SH-SY5Y (cell line): ENCODE results near the gene GRIA1.

Experiments used
- GATA2 ChIP-seq: IDR thresholded peaks from 2 replicates; pipeline ENCODE4 v1.6.1; 2011; ENCODE audit warnings: mild to moderate bottlenecking, low read depth, low read length
- GATA3 ChIP-seq: IDR thresholded peaks from 2 replicates; pipeline ENCODE4 v1.6.1; 2011; ENCODE audit warnings: low read depth, mild to moderate bottlenecking, low read length, moderate library complexity

The GRIA1 gene

DNA sequence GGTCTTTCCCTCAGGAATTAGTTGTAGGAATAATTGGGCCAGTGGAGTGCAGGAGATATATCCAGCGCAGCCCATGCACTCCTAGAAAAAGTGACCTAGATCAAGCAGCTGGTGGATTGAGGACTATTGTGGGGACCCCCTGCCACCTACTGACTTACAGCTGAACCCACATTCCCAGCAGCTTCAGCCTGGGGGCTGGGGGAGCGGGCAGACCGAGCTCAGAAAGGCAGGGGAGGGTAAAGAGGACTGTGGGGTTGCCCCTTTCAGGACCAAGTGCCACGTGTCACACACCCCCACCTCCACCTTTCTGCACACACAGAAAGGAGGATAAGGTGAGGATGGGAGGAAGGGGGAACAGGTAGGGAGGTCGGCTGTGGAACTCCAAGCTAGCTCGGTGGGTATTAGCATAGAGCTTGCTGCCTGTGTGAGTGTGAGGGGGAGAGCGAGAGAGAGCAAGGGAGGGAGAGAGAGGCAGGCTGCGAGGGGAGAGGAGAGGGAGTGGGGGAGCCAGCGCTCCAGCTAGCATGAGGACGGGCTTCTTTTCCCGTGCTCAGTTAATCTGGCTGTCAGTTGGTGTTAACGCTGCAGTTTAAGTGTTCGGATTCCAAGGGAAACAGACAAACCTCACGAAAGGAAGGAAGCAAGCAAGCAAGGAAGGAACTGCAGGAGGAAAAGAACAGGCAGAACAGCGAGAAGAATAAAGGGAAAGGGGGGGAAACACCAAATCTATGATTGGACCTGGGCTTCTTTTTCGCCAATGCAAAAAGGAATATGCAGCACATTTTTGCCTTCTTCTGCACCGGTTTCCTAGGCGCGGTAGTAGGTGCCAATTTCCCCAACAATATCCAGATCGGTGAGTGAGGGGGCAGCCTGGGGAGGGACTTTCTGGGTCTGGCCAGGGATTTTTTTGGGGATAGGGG, at the start of gene GRIA1:
GRIA1 (plus strand) TSS at position 553 of the 920 bp plus-strand sequence.
- TF ChIP-seq GATA2, result no peak
- TF ChIP-seq GATA3, result no peak

DNA sequence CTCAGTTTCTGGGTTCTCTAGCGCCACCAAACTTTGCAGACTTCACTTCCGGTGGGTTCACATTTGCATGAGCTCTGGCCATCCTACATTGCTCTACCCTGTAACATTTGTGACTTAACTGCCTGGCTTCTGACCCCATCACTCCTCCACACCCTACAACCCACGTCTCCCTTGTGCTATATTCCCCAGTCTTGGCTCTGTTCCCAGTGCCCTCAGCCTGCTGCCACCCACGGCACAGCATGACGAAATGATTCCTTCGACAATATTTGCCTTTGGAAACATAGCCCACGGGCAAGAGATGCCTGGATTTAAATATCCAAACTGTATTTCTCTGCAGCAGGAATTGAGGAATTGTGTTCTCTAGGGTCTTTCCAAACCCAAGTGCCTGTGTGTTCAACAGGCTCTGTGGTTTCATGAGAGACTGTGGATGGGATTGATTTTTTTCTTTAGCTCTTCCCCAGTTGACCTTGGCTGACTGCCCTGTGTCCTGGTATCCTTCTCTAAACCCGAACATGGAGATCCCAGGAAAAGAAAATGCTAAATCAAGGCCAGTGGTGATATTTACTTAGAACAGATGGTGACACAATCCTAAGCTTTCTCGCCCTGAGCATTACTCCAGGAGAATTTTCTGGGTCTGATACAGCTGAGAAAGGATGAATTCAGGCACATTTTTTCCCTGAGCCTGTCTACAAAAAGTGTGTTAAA, 44.4 kb upstream of the GRIA1 start:
- TF ChIP-seq GATA2 (no peak), GATA3 (no peak)

DNA sequence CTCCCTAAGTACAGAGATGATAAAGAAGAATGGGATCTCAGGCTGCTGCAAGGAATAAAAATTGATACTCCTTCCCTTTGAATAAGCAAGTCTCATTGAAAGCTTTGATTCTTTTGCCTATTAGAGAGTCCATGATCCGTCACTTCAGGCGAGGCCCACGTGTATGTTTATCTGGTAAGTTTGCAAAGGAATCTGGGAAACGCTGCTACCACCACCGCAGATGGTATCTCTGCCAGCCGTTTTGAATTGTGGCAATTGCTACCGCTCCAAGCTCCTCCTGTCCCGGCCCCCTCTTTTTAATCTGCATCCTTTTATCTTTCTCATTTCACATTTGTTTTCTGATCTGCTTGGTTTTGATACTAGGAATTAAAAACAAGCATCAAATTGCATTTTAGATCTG, 42.9 kb upstream of the GRIA1 start:
- TF ChIP-seq GATA3 (peak; percentile 58; the same call in 1 of the 2 replicates), GATA2 (peak; percentile 90)

DNA sequence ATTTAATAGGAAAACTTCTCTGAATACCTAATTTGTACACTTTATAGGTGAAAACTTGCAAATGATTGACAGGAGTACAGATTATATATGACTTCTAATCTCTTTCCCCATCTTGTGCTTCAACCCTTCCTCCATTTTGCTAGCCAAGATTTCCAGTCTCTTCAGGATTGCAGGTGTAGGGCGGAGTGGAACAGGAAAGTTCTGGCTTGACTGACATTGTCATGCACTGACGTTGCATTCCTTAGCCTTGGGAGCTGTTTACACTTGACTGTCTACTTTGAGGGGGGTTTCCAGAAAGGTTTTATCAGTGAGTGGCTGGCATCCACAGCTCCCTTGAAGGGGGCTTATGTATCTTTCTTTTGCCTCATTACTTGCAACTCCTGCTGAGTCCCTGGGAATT, 34.1 kb upstream of the GRIA1 start:
- TF ChIP-seq GATA2 (no peak), GATA3 (no peak)

DNA sequence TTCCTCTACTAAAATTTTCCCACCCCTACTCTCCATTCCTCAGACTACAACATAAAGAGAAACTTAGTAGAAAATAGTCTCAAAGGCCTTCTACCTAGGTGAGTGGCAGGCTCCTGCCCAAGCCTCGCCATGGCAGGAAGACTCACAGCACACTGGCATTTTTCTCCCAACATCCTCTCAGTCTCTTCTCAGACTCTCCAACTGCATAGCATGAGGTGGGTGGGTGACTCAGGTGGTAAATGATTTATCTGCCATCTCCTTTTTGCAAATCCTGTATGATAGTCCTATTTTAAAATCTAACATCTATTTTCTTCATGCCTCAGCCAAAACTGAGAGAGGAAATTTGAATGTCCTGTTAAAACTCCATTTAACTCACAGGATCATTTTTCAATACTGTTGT, 33.5 kb upstream of the GRIA1 start:
- no peak for TF ChIP-seq GATA3
- TF ChIP-seq GATA2, result no peak

DNA sequence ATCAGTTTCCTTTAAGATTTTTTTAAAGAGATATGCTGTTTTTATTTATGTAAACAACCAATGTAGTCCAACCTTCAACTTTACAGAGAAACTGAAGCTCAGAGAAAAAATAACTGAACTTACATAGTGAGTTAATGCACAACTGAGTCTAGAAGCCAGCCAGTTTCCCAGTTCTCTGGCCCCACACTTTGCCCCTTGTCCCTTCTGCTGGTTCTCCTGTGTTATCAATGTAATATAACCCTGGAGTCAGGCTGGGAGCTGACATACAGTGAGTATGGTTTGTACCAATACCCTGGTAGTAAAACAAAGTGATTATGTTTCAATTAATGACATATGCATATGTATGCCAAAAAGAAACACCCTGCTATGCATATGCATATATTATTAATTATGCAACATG, 32.2 kb upstream of the GRIA1 start:
- TF ChIP-seq GATA3 (no peak), GATA2 (no peak)

DNA sequence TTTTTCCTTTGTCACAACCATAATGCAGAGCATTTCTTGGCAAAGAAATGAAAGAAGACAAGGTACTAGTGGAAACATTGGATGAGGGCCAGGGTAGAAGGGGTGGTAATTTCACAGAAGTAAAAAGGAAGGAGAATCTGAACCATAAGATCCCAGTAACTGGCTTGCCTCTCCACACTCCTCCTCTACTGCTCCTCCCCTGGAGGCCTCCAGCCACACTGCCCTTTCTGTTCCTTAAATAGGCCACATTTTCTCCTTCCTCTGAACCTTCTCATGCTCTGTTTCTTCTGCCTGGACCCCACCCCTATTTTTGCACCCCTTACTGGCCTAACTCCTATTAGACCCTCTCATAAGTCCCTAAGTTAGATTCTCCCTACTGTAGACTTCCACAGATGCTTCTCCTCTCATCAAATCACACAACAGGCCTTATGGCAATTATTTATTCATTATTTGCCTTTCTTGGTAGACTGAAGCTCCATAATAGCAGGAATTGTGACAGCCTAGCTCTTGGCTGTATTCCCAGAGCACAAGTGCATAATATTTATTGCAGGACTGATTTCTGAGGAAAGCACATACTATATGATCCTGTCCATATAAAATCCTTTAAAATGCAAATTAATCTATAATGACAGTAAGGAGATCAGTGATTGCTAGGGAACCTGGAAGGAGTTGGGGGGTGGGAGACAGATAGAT, 31.3 kb upstream of the GRIA1 start:
- TF ChIP-seq GATA2 (no peak), GATA3 (no peak)

DNA sequence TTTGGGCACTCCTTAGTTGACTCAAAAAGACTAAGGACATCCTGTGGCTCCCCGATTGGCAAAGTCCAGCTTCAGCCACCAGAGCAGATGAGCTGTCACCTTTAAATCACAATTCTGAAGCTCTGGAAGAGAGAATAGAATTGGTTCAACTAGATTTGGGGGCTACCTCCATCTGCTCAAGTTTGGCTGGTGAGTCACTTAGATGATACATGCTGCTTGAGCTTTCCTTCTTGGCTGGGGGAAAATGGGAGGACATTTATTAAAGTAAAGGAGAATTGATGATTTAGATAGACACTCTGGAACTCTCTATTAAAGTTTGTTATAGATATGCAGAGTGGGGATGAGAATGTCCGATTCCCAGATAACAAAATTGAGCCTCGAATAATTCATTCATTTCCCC, 30.0 kb upstream of the GRIA1 start:
- TF ChIP-seq GATA3, result no peak
- TF ChIP-seq GATA2, result no peak

DNA sequence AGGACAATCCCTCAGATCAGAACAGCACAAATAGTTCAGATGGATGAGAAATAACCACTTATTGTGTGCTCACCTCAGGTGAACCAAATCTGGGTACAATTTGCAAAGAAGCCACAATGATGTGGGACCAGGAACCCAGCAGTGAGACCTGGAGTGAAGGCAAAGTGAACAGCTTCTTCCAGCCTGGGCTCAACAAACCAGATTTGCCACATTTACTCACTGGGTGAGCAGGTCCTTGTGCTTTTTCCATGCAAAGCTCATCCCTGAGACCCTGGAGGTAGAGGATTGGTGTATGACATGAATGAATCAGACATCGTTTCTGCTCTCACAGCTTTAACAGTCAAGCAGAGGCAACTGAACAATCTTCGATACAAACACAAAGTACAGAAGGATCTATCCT, 29.1 kb upstream of the GRIA1 start:
- TF ChIP-seq GATA2, result no peak
- no peak for TF ChIP-seq GATA3

DNA sequence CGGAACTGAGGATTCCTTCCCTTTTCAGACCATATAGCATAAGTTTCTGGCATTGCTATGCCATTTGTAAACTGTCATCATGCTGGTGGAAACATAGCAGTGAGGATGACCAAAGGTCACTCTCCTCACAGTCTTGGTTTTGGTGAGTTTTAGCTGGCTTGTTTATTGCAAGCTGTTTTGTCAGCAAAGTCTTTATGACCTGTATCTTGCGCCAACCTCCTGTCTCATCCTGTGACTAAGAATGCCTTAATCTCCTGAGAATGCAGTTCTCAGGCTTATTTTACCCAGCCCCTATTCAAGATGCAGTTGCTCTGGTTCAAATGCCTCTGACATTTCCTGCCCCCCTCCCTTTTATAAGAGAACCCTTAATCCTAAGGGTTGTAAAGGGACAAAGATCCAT, 26.7 kb upstream of the GRIA1 start:
- TF ChIP-seq GATA2, result no peak
- no peak for TF ChIP-seq GATA3

DNA sequence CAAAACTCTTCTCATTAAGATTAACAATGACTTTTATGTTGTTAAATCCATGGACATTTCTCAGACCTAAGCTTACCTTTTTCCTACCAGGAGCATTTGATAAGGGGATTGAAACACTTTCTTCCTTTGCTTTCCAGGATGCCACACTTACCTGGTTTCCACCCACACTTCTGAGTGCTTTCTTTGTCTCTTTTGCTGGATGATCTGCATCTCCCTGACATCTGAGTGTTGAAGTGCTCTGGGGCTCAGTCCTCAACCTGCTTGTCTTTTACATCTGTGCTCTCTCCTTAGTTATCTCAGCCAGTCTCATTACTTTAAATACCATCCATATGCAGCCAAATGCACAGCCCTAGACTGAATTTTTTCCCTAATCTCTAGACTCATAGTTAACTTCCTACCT, 22.9 kb upstream of the GRIA1 start:
- TF ChIP-seq GATA2 (no peak), GATA3 (no peak)

DNA sequence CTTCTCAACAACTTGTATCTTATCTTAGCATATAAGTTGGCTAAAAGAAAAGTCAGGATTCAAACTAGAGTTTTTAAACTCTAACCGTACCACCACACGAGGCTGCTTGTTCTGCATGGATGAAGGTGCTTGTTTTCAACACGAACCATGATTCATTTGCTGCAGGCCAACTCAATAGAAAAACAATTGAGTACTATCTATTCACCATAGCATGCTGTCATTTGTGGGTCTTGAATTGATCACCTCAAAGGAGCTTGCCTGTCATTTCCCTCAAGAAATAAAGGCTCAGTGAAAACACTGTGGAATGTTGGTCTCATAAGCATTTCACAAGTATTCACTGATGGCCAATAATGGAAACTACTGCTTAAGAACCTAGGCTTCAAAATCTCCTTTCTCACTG, 21.0 kb upstream of the GRIA1 start:
- no peak for TF ChIP-seq GATA3
- TF ChIP-seq GATA2, result no peak

DNA sequence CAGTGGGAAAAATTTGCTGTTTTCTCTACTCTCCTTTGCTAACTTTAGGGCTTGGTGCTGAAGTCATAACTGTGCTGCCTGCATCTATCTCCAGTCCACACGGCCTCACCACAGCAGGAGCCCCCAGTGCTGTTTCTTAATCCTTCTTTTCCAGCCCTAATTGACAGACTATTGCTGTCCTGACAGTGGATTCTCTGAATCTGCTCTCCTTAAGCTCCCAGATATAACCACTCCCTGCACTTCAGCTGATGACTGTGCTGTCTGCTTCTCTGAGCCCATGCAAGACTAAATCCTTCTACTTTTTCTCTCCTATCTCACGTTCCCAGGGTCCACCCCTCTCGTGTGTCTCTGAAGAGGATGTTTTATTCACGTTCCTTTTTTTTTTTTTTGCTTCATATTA, 19.7 kb upstream of the GRIA1 start:
- TF ChIP-seq GATA2, result no peak
- TF ChIP-seq GATA3, result no peak

DNA sequence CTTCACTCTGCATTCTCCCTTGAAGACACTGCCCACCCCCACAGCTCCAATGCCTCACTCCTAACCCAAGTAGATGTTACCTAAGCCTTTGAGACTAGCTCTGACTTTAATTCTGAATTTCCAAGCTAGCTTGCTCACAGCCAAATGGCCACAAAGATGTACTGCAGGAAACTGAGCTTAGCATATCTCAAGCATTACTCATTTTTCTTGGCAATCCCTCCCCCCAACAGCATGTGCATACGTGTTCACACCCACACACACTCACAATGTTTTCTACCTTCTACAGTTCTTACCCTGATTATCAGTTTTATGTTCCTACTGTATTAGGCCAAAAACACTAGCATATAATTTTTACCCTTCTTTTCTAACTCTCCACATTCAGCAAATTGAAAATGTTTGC, 13.7 kb upstream of the GRIA1 start:
- TF ChIP-seq GATA3 (no peak), GATA2 (no peak)
